ENCODE measurements around the gene GPRIN3.

GPRIN3 gene

DNA sequence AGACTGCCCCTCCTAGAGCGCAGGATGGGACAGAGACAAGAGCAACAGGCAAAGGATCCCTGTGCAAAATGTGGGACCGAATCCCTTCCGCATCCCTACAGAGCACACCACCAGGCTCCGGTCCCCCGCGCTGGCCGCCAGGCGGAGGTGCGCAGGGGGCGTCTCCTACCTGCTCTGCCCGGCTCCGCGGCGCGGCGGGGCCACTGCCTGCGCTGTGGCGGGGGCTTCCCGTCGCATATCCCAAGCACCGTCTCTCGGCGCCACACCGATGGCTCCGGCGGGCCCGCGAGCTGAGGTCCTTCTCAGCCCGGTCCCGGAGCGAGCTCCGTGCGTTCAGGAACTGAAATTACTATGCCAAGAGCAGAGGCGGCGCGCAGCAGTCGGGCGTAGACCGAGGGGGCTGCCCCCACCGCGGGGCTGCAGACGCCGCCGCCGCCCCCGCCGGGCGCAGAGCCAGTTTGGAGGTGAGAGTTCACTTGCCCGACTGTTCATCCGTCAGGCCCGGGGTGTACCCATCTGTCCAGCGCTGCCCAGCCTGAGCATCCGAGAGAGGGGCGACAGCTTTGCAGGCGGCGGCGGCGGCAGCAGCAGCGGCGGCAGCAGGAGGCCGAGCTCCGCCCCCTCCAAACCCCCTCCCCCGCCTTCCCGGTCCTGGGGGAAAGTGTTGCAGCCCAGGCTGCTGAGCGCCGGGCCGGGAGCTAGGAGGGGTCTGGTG, at the start of gene GPRIN3:
Gene GPRIN3, minus strand, starts transcription at position 355 of the 715 bp plus-strand sequence. CDS start 57,690 bp downstream, outside the sequence.
- DNase-seq: peak; percentile 69 to 70

DNA sequence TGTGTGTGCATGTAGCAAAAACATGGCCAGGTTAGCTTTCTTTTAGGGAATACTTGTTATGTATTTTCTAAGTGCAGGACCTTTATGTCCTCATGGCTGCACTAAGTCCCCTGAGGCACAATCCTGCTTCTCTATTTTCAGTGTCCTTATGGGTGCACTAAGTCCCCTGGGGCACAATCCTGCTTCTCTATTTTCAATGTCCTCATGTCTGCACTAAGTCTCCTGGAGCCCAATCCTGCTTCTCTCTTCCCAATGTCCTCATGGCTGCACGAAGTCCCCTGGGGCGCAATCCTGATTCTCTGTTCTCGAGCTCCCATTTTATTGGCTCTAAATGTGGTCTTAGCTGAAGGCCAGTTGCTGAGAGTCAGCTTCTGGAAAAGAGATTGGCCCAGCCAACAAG, 49.7 kb upstream of the GPRIN3 start:
- no peak for DNase-seq

DNA sequence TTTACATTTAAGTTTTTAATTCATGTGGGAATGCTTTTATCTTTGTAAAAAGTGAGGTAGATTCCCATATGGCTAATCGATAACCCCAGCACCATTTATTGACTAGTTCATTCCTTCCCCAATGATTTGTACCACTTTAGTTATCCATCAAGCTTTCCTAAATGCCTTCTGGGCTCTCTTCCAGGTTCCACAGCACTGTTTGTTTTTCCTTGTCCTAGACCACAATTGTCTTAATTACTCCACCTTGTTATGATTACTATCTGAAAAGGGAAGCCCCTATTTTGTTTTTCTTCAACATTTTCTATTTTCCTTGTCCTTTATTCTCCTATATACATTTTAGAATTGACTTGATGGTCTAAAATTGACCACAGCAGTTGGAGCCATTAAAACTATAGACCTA, 48.5 kb upstream of the GPRIN3 start:
- DNase-seq: no peak

DNA sequence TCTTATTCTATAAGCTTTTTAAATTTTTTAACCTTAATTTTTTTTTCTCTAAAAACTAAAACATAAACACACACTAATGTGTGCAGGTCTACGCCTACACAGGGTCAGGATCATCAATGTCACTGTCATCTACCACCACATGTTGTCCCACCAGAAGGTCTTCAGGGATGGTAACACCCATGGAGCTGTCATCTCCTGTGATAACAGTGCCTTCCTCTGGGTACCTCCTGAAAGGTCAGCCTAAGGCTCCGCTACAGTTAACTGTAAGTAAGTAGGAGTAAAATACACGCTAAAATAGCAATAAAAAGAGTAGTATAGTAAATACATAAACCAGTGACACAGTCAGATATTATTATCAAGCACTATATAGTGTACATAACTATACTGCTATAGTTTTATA, 45.9 kb upstream of the GPRIN3 start:
- DNase-seq: no peak

DNA sequence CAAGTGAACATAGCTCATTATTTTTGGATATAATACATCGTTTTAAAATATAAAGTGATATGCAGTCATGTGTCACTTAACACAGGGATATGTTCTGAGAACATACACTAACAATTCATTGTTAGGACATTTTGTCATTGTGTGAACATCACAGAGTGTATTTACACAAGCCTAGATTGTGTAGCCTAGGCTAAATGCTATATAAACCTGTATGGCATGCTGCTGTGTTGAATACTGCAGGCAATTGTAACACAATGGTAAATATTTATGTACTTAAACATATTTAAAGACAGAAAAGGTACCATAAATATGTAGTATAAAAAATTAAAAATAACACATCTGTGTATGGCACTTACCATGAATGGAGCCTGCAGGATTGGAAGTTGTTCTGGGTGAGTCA, 44.9 kb upstream of the GPRIN3 start:
- DNase-seq: no peak

DNA sequence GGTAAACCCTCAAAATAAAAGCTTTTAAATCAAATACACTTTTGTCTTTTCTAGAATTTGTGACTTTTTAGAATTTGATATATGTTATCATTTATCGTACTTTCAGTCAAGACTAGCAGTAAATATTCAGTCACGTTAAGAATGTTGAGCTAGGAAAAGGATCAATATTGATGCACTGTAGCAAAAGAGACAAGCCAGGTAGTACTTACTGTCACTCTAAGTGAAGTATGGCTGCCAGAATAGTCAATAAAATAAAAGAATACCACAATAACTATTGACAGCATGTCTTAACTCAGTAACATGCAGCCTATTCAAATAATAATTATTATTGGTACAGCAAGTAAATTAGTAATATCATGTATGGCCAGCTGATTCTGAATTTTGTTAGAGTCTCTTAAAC, 43.6 kb upstream of the GPRIN3 start:
- DNase-seq: no peak

DNA sequence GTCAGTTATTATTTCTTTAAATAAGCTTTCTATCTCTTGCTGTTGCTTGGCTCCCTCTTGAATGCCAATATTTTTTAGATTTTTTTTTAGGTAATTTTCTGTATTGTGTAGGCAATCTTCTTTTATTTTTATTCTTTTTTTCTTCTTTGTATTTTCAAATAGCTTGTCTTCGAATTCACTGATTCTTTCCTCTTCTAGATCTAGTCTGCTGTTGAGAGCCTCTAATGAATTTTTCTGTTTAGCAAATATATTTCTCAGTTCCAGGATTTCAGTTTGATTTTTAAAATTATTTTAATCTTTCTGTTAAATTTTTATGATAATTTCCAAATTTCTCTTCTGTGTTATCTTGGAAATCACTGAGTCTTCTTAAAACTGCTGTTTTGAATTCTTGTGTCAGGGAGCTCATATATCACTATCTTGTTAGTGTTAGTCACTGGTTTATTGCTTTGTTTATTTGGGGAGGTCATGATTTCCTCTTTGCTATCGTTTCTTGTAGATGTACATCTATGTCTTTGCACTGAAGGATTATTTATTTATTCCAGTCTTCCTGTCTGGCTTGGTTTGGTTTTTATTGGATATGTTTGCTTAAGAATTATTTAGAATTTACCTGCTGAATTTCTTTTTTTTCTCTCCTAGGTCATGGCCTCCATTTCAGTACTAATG, 39.9 kb upstream of the GPRIN3 start:
- no peak for DNase-seq

DNA sequence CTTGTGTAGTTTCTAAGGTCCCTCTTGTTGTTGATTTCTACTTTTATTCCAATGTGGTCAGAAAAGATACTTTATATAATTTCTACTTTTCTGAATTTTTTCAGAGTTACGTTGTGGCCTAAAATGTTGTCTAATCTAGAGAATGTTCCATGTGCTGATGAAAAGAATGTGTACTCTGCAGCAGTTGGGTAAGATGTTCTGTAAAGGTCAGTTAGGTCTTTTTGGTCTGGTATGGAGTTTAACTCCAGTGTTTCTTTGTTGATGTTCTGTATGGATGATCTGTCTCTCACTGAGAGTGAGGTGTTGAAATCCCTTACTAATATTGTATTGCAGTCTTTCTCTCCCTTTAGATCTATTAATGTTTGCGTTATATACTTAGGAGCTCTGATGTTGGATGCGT, 37.0 kb upstream of the GPRIN3 start:
- DNase-seq: no peak

DNA sequence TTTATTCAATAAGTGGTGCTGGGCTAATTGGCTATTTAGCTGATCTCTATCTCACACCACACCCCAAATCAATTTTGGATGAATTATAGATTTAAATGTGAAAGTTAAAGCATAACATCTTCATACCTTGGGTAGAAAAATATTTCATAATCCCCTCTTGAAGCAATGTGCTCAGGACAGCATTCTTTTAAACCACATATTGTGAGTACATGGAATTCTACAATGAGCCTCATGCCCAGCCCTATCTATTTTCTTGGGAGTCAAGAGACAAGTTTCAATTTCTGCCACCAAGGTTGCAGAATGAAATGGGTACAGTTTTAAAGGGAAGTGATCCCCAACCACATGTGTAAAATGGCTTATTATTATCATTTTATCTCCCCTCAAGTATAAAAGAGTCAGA, 30.6 kb upstream of the GPRIN3 start:
- DNase-seq: no peak

DNA sequence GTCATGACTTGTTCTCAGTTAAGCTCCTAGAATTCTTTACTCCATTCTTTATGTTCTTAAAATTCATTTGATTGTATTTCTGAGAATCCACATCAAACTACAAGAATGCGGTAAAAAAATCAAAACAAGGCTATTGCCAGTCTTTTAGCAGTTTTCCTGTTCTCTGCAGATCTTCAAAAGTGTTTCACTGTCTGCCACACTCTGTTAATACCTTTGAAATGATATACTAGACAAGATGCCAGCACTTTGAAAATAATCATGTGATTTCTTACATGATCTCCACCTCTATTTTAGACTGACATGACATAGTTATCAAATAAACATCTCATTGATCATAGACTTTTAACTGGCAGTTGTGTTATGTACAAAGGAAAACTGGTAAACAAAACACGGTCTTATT, 30.1 kb upstream of the GPRIN3 start:
- DNase-seq: no peak

DNA sequence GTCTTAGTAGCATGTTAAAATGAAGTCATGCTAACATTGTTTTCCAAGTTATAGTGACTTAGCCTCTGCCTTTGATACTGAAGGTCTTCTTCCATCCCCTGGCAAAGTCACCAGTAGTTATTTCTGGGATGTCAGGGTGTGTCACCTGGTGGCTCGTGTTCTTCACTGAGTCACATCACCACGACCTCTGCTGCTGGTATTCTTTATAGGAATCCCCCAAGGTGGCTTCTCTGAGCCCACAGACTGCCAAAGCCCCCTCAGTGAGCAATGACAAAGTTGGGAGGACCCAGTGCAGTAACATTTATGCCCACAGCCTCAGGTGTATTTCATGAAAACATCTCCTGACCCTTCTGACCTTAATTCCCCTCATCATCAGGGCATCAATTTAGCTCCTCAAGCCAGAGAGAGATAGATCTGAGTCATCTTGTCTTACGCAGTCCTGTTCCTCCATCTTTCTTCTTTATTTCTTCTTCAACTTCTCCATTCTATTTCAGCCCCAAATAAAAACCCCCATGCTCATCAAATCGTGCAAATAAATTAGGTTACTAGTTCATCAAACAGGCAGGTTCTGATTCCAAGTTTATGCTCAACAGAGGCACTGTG, 29.3 kb upstream of the GPRIN3 start:
- DNase-seq: peak in 1 of 2 experiments; percentile 15

DNA sequence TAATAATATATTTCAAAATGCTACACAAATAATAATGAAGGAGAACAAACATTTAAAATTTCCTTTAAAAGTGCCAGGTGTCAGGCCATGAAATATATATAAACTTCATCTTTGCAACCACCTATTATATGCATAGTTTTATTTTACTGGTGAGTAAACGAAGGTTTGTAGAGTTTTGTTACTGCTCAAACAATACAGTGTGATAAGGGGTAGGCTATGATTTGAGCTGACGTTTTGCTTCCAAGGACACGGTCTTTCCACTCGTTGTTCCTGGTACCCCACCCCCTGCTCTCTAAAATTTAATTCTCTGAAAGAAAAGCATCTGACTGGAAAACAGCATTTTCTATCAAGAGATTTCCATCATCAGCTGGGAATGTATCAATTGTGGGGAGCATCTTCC, 27.2 kb upstream of the GPRIN3 start:
- no peak for DNase-seq

DNA sequence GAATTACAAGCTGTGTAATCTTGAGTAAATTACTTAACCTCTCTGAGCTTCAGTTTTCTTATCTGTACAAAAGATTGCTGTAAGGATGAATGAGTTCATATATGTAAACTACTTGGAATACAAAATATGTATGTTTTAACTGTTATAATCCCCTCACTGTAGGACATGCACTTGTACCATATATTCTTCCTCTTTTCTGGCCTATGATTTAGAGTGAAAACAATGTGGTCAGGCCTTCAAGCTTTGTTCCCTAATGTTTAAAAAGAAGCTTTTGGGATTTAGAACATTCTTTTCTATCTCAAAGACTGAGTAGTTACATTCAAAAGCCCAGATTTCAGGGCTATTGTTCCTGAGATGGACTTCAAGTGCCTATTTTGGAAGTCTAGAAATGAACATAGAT, 26.7 kb upstream of the GPRIN3 start:
- DNase-seq: no peak

DNA sequence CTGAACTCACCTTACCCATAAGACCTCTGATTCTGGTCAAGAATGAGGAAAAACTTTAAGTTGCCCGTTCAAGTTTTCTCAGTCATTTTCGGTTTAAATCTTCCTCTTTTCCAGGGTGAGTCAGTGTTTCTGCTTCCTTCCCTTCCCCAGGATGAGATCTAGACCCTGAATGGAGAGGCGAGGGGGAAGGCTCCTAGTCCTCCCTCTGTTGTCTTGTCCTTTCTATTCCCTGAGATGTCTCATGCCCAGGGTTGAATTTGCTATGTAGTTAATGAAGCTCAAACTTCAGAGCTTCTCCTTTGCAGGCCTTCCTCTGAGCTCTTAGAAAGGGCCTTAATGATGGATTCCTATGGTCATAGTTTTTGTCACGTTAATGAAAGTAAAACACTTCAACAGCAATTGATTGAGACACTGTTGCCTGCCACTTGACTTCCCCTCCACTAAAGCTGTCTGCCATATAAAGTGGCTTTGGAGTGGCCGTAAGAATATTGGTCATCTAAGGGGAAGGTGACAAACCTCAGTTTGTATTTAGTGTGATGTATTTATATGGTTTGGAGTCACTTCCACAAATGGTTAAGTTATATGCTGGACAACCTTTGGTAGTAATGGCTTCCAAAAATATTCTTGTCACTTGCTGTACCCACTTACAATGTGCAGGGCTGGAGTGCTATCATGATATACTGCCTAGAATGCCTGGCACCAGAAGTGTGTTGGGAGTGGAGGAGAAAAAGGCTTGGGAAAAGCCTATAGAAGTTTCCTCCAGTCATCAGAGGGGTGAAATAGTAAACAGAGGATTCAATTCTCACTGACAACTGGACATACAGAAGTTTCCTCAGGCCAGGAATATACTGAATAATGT, 24.3 kb upstream of the GPRIN3 start:
- no peak for DNase-seq

DNA sequence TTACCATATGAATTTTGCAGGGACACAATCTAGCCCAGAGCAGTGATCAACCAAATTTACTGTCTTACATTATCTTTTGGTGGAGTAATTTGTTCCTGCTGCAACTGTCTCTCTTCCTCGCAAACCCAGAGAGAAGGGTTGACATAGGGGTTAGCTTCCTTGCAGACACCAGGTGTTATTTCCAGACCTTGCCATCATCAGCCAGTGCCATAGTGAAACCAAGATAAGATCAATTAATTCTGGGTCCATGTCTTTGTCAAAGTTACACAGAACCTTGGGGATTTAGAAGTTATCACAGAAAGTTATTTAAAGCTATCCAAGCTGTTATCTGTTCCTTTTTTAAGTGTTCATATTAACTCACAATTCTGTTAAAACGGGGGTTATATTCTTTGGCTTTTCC, 23.6 kb upstream of the GPRIN3 start:
- no peak for DNase-seq

DNA sequence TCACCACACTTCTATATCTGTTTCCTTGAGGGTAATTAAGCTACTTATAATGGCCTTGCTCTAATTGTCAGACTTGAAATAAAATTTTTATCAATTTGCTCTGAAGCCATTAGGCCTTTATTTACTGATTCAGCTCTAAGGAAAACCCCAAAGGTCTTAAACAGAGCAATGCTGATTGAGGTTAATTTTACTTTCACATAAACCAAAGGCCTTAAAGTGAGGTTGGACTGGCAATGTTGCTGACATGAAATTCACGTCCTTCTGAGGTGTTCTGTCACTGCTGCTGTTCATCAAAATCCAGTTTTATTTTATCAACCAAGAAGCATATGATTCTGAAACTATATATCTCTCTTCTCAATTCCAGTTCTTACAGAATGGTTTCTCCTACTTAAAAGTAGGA, 21.7 kb upstream of the GPRIN3 start:
- DNase-seq: no peak

DNA sequence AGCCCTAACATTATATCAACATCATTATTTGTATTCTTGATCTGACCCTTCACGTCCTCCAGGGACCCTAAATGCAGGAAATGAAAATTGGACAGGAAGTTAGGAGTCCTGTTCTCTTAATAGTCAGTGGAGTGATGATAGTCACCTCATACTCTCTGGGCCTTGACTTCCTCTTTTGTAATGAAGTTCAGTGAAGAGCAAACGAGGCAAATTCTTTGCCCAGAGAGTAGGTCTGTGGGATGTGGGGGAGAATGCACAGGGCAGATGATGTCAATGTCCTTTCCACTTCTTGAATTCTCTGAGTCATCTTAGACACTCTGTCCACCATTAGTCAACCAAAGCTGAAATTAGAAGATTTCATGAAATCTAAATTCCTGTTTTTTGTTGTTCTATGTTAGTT, 17.1 kb upstream of the GPRIN3 start:
- DNase-seq: no peak

DNA sequence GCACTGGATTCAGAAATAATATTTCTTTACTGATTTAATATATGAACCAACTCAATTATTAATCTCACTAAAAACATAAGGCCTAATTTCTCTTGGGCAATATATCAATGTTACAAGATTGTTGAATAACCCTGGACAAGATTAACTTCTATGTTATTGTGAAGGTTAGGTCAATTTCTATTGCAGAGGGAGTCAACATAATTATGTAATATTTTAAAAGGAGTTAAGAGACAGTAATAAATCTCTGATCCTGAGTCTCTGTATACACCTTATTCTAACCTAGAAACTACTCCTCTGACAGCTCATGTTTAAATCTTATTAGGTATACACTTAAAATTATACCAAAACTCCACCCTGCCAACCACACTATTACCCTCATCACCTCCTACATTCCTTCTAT, 15.1 kb upstream of the GPRIN3 start:
- DNase-seq: no peak

DNA sequence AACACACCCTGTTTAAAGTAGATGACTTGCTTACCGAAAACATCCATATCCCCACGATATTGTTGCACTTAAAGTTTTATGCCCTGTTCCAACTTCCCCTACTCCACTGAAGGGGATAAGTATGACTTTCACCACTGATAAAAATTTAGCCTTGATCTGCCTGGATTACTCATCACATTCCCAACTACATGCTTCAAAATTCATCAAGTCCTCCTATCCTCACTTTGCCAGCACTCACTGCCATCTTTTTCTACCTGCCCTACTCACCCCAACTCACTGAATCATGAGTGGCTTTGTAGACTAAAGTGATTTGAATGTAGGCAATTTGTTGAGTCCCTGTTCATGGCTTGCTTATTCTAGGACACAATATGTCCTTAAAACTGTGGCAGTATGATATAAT, 12.2 kb upstream of the GPRIN3 start:
- DNase-seq: no peak

DNA sequence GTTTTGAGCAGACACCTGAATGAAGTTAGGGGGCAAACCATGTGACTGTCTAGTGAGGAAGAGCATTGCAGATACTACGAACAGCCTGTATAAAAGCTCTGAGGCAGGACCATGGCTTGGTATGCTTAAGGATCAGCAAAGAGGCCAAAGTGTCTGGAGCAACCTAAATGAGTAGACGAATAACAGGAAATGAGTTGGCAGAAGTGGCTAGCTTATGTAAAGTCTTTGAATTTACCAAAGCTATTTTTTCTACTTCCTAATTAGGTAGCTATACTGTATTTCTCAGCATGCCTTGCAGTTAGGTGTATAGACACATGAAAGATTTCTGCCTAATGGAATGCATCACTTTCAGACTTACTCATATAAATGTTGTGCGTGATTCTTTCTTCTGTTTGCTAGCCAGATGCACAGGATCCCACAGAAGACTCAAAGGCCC, 9.3 kb upstream of the GPRIN3 start:
- no peak for DNase-seq

DNA sequence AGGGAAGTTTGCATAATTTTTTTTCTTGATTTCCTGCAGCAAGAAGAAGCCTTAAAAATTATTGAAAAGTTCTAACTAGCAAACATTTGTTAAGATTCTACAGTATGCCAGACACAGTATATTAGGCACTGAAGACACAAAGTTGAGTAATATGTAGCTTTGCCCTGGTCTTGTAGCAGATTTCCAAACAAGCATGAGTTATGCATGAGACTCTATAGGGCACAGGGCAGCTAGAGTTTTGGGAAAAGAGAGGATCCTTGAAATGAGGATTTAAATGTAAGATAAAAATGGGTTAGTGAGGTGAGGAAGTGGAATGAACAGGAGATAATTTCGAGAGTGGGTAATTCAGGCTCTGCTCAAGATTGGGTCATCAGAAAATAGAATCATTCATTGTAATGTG, 8.6 kb upstream of the GPRIN3 start:
- no peak for DNase-seq

DNA sequence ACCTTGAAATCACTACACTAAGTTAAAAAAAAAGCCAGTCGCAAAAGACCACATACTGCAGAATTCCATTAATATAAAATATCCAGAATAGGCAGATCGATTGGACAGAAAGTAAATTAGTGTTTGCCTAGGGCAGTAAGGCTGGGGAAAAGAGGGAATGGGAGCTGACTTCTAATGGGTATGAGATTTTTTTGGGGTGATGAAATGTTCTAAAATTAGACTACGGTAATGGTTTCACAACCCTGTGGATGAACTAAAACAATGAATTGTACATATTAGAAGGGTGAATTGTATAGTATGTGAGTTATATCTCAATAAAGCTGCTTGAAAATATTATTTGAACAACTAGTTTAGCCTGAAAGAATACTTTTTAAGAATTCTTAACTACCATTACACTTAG, 6.7 kb upstream of the GPRIN3 start:
- DNase-seq: no peak

DNA sequence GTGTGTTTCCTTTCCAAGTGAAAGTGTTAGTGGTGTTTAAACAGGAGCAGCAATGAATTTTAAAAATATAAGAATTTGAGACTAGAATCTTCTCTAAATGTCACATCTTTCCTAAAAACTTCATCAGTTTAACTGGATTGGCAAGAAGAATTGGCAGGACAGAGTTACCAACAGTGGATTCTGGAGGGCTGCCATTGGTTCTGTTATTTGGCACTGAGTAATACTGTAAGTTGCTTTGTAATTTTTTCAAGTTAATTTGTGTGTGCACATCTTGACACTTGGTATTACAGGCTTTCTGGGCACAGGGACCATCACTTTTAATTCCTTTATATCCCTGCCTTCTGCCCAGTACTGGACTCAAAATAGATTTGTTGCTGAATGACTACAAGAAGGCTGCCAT, 4.5 kb upstream of the GPRIN3 start:
- DNase-seq: no peak

DNA sequence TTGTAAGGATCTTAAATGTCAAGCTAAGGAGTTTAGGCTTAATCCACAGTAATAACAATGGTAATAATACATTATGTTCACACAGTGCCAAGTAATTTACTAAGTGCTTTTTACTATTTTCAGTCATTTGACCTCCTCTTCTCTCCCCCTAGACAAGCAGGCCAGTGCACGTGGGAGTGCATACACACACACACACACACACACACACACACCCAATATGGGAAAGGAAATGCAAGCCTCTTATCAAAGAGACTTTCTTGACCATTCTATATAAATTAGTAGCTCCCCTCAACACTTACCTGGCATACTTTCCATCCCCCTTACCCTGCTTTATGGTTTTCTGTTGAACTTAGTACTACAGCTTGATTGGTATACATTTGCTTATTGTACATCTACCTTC, 3.8 kb upstream of the GPRIN3 start:
- DNase-seq: no peak
